Lower leg skin (tissue), 3 donors: ENCODE measurements around the gene LKAAEAR1.

Experiments
- CTCF ChIP-seq, 3 donors: fragments of 450-650 bp; IDR thresholded peaks; one replicate each; pipeline ENCODE4 v1.5.1; 2016; ENCODE audit warnings: antibody characterized with exemption in 3 of 3, mild to moderate bottlenecking in 3 of 3, moderate library complexity in 2 of 3
- POLR2A ChIP-seq, 2 donors: fragments of 450-650 bp; IDR thresholded peaks; one replicate each; pipeline ENCODE4 v1.6.1; 2016 to 2017; ENCODE audit warnings: antibody characterized with exemption in 2 of 2, mild to moderate bottlenecking in 1 of 2, moderate library complexity in 1 of 2

- no peak for TF ChIP-seq CTCF (IDR thresholded peaks at IDR 0.05)
- no peak for TF ChIP-seq POLR2A (IDR thresholded peaks at IDR 0.05)
Observed at GRCh38 chr20:64056639-64056888, 27.6 kb downstream of the LKAAEAR1 start.
